ENCODE measurements around the gene ELMO1. TPM values are rescaled to one million over a fixed set of nuclear protein-coding genes. Genes with fewer than 3 reads are reported as not detected.

ELMO1 gene
- total RNA-seq, 4 donors from 2014 or later, result 31.1 to 42.9 (median 38.7) TPM

DNA sequence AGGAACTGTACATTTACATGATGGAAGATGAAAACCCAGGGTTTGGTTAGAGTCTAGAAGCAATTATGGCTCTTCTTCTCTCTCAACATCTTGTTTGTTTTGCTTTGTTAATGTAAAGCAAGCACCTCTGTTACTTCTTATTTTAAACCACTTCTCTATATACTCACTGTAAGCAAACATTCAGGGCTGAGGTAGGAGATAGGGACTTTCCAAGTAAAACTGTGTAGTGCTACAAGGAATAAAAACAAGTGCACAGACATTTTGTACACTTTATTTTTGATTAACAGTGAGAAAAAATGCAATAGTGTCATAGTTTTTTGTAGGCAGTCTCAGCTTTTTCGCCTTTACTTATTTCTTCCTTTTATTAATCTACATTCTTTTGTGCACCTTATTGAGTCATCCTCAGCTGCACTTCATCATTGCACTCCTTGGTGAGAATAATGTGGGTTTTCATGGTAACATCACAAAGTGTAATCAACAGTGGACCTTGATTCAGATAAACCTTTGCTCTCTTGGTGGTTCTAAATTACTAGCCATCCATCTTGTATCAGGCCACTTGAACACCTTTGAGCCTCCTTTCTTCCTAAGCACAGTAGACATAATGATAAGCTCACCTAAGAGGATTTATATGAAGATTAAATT, 52.9 kb downstream of the ELMO1 start:
- DNase-seq (ENCODE audit: extremely low spot score), result no peak
- intact Hi-C loops (cut with DNase I), result no loop called here
- Histone ChIP-seq H3K4me3 (no peak overlapping the region), H3K27ac (replicated peaks in 1 of 4) (no peak overlapping the region), H3K9me3 (no peaks in the 10 kb centered on the region), H3K4me1 (peaks cover 0 to 24% (median 10%) of the 10 kb centered on the region in 4 donors), H3K27me3 (peaks cover 0 to 7% (median 0%) of the 10 kb centered on the region in 4 donors), H3K36me3 (no peaks in the 10 kb centered on the region)
- 72% methylated on average over 1 of the region's 1 CpG for WGBS
- no peak for TF ChIP-seq POLR2A (IDR thresholded peaks at IDR 0.05; ENCODE audit: low read depth)
- TF ChIP-seq EP300 (IDR thresholded peaks at IDR 0.05), result no peak
- no peak for TF ChIP-seq POLR2AphosphoS5 (IDR thresholded peaks at IDR 0.05)
- TF ChIP-seq, protein P1, sequence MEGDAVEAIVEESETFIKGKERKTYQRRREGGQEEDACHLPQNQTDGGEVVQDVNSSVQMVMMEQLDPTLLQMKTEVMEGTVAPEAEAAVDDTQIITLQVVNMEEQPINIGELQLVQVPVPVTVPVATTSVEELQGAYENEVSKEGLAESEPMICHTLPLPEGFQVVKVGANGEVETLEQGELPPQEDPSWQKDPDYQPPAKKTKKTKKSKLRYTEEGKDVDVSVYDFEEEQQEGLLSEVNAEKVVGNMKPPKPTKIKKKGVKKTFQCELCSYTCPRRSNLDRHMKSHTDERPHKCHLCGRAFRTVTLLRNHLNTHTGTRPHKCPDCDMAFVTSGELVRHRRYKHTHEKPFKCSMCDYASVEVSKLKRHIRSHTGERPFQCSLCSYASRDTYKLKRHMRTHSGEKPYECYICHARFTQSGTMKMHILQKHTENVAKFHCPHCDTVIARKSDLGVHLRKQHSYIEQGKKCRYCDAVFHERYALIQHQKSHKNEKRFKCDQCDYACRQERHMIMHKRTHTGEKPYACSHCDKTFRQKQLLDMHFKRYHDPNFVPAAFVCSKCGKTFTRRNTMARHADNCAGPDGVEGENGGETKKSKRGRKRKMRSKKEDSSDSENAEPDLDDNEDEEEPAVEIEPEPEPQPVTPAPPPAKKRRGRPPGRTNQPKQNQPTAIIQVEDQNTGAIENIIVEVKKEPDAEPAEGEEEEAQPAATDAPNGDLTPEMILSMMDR (IDR thresholded peaks at IDR 0.05), result no peak

DNA sequence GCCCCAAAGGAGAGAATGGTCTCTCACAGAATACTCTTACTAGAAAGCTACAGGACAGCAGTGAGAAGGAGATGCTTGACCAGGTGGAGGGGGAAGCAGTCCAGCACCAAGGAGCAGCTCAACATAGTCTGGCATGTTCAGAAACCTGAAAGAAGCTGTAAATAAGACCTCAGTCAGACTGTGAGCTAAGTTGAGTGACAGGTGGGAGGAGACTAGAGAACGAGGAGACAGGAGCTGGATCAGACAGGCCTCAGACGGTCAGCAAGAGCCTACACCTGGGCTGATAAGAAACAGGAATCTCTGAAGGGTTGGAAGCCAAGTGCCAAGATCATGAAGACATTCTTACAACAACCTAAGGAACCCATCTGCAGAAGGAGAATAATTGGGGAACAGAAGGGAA, 54.5 kb downstream of the ELMO1 start:
- DNase-seq (ENCODE audit: extremely low spot score), result no peak
- H3K9me3 ChIP-seq, result no peaks in the 10 kb centered on the region
- H3K4me1 ChIP-seq, result peaks cover 12 to 39% (median 15%) of the 10 kb centered on the region in 4 donors
- WGBS, result 61% methylated on average over 2 of the region's 2 CpGs
- H3K27ac ChIP-seq (replicated peaks in 1 of 4), result no peak overlapping the region
- intact Hi-C loops (cut with DNase I), result no loop called here
- no peaks in the 10 kb centered on the region for H3K36me3 ChIP-seq
- TF ChIP-seq POLR2A (IDR thresholded peaks at IDR 0.05; ENCODE audit: low read depth), result no peak
- TF ChIP-seq EP300 (IDR thresholded peaks at IDR 0.05), result no peak
- no peak for TF ChIP-seq POLR2AphosphoS5 (IDR thresholded peaks at IDR 0.05)
- TF ChIP-seq, protein P1 (IDR thresholded peaks at IDR 0.05), result no peak
- no peak overlapping the region for H3K4me3 ChIP-seq
- peaks cover 0 to 6% (median 0%) of the 10 kb centered on the region in 4 donors for H3K27me3 ChIP-seq

DNA sequence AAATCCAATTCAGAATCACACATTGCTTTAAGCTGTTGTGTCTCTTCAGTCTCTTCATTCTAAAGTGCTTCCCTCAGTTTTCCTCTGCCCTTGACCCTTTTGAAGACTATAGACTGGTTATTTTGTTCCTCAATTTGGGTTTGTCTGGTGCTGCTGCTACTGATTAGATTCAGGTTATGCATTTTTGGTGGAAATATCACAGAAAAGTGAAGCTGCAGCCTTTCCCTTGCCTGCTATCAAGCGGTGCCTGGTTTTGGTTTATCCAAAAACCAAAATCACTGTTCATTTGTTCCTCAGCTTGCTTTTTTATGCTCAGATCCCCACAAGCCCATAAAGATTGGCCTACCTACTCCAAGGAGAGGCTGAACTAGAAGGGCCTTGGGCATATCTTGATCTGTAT, 55.2 kb downstream of the ELMO1 start:
- 92% methylated on average over 1 of the region's 1 CpG for WGBS
- peaks cover 12 to 38% (median 13%) of the 10 kb centered on the region in 4 donors for H3K4me1 ChIP-seq
- no peak overlapping the region for H3K27ac ChIP-seq (replicated peaks in 1 of 4)
- no peaks in the 10 kb centered on the region for H3K9me3 ChIP-seq
- no peak for DNase-seq (ENCODE audit: extremely low spot score)
- intact Hi-C loops (cut with DNase I), result no loop called here
- no peaks in the 10 kb centered on the region for H3K27me3 ChIP-seq
- no peaks in the 10 kb centered on the region for H3K36me3 ChIP-seq
- no peak for TF ChIP-seq POLR2A (IDR thresholded peaks at IDR 0.05; ENCODE audit: low read depth)
- no peak for TF ChIP-seq POLR2AphosphoS5 (IDR thresholded peaks at IDR 0.05)
- no peak for TF ChIP-seq EP300 (IDR thresholded peaks at IDR 0.05)
- TF ChIP-seq, protein P1 (IDR thresholded peaks at IDR 0.05), result no peak
- H3K4me3 ChIP-seq, result no peak overlapping the region

DNA sequence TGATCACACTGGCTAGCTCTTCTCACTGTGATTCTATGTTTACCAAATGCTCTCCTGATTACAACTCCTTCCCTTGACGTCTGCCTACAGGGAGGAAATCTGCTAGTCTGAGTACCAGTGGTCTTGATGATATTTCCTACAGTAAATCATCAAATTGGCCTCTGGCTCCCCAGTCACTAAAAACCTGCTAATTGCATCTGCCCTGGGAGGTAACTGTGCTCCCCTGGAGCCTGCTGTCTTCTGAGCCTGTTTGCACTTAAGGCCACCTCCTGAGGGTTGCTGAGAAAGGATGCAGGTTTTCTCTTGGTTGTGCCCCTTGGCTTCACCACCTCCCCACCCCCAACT, 56.0 kb downstream of the ELMO1 start:
- DNase-seq (ENCODE audit: extremely low spot score), result no peak
- intact Hi-C loops (cut with DNase I), result no loop called here
- WGBS, result 20% methylated on average over 1 of the region's 1 CpG
- TF ChIP-seq POLR2A (IDR thresholded peaks at IDR 0.05; ENCODE audit: low read depth), result no peak
- TF ChIP-seq, protein P1 (IDR thresholded peaks at IDR 0.05), result no peak
- TF ChIP-seq POLR2AphosphoS5 (IDR thresholded peaks at IDR 0.05), result no peak
- no peak for TF ChIP-seq EP300 (IDR thresholded peaks at IDR 0.05)
- Histone ChIP-seq H3K4me1 (peaks cover 11 to 42% (median 12%) of the 10 kb centered on the region in 4 donors), H3K27me3 (no peaks in the 10 kb centered on the region), H3K4me3 (no peak overlapping the region), H3K9me3 (no peaks in the 10 kb centered on the region), H3K36me3 (no peaks in the 10 kb centered on the region), H3K27ac (replicated peaks in 1 of 4) (peak overlapping the region in 2 of 4 donors; percentile 5 to 35)
